HuH-7 (cell line): Measurements from ENCODE around the gene GJB2.
"Not testable (repeated sequence)": the region's sequence is repeated elsewhere in the genome, so short reads cannot be mapped to it uniquely, and the experiment has no call there.

ENCODE experiments used
- DNase-seq: peaks from one replicate; pipeline ENCODE4 v3.0.0; 2011; ENCODE audit warnings: low spot score

The GJB2 gene

DNA sequence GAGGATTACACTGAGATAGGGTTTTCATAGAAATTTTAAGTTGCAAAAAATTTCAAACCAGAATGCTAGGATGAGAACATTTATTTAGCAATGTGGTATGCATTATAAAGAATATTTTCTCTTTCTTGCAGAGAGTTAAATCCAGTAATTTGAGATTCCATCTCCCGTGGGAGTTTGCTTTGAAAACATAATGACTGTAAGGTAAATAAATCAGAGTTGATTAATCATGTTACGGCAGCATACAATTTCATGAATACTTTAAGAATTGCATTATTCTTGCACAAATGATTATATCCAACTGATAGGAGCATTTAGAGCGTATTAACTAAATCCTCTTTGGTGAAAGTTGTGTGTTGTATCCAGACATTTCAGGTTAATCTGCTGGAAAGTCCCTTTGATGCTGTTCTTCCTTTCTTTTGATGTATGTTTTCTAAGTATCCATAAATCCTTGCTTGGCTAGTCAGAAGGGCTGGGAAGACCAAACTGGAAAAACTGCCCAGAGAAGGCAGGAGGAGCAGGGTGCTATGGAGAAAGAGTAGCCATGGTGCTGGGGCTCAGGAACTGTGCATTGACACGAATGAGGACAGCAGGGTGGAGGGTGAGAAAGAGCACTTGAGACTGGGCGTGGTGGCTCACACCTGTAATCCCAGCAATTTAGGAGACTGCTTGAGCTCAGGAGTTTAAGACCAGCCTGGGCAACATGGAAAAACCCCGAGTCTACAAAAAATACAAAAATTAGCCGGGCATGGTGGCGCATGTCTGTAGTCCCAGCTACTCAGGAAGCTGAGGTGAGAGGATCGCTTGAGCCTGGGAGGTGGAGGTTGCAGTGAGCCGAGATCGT lies 27.1 kb downstream of the GJB2 start:
- DNase-seq = no peak

- no peak for DNase-seq
Observed at GRCh38 chr13:20161951-20162300, 30.8 kb downstream of the GJB2 start.

DNA sequence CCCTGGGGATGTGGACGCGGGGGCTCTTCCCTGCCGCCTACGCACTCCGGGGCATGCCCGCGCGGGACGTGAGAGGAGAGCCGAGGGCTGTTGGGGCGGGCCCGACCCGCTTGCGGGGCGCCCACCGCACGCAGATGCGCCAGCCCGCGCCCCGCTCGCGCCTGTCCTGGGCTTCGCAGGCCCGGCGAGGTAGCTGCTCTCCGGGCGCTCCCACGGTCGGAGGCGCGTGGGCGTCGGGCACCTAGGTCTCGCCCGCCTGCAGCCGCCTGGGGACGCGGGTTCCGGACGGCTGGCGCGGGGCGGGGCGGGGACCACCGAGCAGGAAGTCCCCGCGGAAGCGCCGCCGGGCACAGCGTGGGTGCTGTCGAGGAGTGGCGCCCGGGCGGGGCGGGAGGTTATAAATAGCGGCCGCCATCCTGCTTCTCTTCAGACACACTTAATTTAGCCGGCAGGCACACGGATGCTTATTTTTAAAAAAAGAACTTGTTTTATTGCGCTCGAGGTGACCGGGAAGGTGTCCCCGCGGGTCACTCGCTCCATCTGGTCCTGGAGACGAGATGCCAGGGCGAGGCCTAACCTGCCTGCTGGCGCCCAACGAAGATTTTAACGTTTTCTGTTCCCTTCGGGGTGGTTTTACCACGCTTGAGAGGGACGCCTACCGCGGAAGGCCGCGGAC lies 31.3 kb downstream of the GJB2 start:
- DNase-seq = no peak

DNA sequence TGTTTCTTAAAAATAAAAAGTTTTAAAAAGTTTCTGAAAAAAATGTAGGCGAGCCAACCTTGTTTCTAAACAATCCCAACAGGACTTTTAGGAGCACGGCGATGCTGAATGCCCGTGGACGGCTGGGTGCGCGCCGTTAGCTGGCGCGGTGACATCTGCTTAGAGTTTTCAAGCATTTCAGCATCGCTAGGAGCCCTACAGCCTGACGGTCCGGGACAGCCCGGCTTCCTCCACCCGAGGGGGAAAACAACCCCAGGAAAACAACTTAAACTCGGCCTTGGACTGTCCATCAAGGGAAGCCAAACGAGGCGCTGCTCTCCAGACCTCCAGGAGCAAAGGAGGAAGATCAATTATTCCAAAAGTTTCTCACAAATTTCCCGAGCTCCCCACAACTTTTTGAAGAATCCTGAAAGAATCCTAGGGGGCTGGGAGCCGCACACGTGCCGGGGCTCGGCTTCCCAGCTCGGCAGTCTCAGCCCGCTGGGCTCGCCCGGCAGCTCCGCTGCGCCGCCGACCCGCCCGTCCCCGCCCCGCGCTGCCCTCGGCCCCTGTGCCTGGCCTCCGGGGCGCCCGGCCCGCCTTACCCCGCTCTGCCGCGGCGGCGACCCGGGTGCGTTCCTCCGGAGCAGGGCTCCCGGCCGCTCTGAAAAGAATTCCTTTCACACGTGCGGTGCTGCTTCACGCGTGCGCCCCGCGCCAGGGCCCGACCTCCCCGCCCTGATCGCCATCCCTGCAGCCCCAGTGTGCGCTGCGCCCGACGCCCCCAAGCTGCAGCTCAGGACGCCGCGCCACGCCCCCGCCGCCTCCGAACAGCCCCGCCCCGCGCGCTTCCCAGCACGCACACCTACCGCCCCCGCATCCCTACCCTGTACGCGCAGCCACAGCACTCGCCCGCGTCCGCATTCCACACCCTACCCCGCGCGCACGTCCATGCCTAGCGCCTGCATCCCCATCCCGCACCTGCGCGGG lies 32.1 kb downstream of the GJB2 start, which contains the start of gene GJA3:
TSS of gene GJA3 (minus strand) at position 747 of the 969 bp plus-strand sequence. CDS start 17,764 bp downstream, outside the sequence.
- DNase-seq = peak; percentile 46

DNA sequence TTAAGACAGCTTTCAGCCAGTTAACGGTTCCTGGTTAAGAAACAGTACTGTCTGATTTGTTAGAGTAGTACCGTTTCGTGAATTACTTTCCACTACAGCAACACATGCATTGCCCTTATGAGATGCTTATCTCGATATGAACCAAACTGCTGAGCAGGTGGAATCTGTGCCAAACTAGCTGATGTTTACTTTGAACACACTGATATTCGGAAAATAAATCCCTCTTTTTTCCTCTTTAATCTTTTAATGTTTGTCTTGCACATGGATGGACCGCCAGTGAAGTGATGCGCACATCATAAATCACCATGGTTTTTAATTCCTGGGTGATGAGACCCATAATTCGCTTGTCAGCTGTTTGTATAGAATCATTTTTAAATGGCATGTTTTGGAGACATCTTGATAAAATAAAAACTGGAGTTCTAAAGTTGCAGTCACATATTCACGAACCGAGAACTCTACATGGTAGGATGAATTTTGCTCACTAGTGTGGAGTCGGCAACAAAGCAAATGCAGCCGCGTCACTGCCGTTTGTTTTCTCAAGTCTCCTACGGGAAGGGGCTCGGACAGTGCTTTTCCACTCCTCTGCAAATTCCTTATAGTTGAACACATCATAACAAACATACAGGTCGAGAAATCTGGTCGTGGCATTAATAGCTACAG lies 33.0 kb downstream of the GJB2 start:
- no peak for DNase-seq

- DNase-seq = no peak
Observed at GRCh38 chr13:20157151-20157796, 35.5 kb downstream of the GJB2 start.

GRCh38 chr13:20156702-20157101 lies 36.0 kb downstream of the GJB2 start:
- no peak for DNase-seq

- DNase-seq = not testable (repeated sequence)
Observed at GRCh38 chr13:20153290-20153689, 39.4 kb downstream of the GJB2 start.

- no peak for DNase-seq
Observed at GRCh38 chr13:20151612-20152011, 41.1 kb downstream of the GJB2 start.

GRCh38 chr13:20151016-20151415 lies 41.7 kb downstream of the GJB2 start:
- no peak for DNase-seq

DNA sequence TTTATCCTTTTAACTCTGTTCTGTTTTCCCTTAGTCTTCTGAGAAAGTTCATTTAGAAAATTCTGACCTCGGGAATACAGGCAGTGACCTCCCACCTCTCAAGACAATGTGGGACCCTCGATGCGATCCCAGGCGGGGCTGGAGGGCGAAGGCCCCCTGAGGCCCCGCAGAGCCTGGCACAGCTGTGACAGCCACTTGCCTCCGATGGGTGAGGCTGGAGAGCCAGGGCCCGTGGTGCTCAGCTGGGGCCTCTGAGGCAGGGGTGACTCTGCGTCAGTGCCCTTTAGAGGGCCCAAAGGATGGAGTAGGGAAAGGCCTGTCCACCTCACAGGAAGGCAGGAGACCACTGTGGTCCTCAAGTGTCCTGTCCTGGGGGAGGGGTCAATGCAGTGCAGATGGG lies 42.2 kb downstream of the GJB2 start:
- DNase-seq = no peak

DNA sequence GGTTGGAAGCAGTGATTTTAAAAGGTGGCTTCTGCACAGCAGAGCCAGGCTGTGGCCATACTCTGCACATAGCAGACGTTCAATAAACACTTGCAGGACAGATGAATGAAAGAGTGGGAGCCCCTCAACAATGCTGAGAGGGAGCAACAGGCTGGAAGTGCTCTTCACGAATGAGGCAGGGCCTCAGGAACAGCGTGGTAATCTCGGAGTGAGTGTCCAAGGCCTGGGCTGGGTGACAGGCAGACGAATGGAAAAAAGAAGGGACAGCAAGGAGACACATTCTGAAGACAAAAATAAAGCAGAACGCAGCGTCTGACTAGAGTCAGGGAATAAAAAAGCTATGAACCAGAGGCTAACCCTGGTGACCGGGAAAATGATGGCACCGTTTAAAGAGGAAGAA lies 43.0 kb downstream of the GJB2 start:
- DNase-seq = no peak

DNA sequence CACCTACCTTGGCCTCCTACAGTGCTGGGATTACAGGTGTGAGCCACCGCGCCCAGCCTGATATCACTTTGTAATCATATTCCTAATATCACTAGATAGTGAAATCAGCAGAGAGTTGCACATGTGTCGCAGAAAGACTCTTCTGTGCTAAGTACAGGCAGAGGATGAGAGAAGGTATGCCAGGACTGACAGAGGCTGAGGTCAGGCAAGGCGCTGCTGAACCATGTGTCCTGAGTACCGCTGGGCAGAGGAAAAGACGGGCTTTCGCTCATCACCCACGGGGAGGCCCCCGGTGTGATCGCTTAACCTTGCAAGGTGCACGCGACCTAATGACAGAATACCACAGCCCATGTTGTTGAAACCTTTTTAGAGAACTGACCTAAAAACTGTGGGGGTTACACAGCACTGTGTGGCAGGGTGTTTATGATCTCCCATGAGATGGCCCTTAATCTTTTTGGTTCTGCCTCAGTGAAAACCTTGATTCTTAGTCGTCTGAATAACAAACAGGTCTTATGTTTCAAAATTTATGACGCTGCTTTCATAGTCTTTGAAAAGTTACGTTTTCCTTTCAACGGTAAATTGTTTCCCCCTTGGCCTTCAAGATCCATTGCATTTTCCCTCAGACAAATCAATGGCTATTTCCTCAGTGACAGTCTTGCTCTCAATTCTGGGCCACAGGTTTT lies 44.1 kb downstream of the GJB2 start:
- DNase-seq = no peak

DNA sequence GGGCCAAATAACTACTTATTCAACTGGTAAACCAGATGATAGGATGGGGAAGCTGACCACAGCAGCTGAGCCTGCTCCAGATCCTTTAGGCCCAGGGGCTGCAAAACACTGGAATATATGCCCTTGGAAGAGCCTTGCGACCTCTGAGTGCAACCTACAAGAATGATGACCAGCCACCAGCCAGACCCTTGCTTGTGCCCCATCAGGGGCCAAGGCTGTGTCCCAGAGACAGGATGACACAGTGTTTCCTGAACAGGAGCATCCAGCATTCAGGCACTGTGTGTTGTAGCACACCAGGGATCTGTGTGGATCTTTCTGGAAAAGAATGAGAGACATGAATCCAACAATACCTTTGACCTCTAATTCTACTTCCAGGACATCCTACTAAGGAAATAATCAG lies 46.4 kb downstream of the GJB2 start:
- no peak for DNase-seq

- DNase-seq = no peak
Observed at GRCh38 chr13:20145521-20145920, 47.2 kb downstream of the GJB2 start.

DNA sequence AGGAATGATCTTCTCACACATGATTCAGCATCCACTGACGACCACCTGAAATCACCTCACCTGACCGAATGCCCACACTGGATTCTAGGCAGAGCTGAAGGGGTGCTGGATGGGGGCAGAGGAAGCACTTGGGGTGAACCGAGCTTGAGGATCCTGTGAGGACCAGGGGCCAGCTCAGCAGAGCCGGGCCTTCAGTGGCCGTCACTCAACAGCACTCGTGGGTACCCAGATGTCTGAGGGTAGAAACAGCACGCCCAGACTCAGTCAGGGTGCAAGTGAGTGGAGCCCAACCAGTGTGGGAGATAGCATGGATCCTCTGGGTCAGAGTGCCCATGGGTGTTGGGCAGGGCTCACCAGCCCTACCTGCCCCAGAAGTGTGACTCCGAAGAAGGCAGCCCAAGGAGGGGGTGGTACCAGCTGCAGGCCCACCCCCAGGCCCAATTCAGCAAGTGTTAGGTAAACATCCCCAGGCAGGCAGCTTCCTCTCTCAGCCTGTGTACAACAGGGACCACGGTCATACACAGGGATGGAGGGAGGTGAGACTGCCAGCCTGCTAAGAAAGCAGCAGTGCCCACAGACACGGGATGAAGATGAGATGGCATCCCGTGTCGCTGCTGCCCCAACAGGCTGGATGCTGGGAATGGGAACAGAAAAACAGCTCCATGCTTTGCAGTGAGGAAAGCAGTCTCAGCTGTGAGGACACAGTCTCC lies 48.4 kb downstream of the GJB2 start:
- no peak for DNase-seq

DNA sequence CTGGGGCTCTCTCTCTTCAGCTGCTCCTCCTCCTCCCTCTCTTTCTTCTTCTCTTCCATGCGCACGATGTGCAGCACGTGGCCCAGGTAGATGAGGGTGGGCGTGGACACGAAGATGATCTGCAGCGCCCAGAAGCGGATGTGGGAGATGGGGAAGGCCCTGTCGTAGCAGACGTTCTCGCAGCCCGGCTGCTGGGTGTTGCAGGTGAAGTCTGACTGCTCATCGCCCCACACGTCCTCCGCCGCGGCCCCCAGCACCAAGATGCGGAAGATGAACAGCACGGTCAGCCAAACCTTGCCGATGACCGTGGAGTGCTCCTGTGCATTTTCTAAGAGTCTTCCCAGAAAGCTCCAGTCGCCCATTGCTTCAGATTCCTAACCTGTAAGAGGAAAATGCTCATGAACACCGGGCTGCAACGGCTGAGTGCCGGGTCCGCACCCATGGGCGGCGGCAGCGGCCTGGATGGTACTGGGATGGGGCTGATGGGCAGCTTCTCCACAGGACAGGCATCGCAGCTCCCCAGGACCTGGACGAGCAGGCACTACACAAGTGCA lies 49.7 kb downstream of the GJB2 start:
- no peak for DNase-seq

GRCh38 chr13:20142023-20142926 lies 50.5 kb downstream of the GJB2 start:
- no peak for DNase-seq
